Keratinocyte (primary cell): Measurements from ENCODE around the gene KLHL10. TPM values are rescaled to one million over a fixed set of nuclear protein-coding genes. Genes with fewer than 3 reads are reported as not detected.

Experiments
- DNase-seq: peaks from one replicate; pipeline ENCODE4 v3.0.0-alpha.2; 2011; ENCODE audit warnings: low read depth, missing footprints, low spot score
- FAIRE-seq: peaks from 2 replicates; lab custom pipeline; 2011; peaks lifted over from hg19 to GRCh38; lab: Jason Lieb, UNC
- H2AFZ ChIP-seq: 2 replicates; pipeline ENCODE4 v1.6.0; 2012; ENCODE audit warnings: low read length, control low read depth, inconsistent platforms; ENCODE audit not compliant: control insufficient read depth
- H3K27ac ChIP-seq: 2 replicates; pipeline ENCODE4 v1.5.1; 2011; ENCODE audit warnings: low read length; ENCODE audit not compliant: control insufficient read depth, insufficient read depth
- H3K27me3 ChIP-seq: 3 replicates; pipeline ENCODE4 v1.6.0; 2011; ENCODE audit warnings: low read length; ENCODE audit not compliant: control insufficient read depth, insufficient read depth; ENCODE audit errors: extremely low read depth
- H3K36me3 ChIP-seq, 2 experiments: 2 replicates in 1 of 2; 3 replicates in 1 of 2; pipeline ENCODE4 v1.5.1; 2011; ENCODE audit warnings: low read length in 2 of 2, mild to moderate bottlenecking in 1 of 2; ENCODE audit not compliant: control insufficient read depth in 2 of 2, insufficient read depth in 2 of 2; ENCODE audit errors: extremely low read depth in 1 of 2
- H3K4me1 ChIP-seq: 3 replicates; pipeline ENCODE4 v1.5.1; 2011; ENCODE audit warnings: low read length; ENCODE audit not compliant: control insufficient read depth, insufficient read depth; ENCODE audit errors: extremely low read depth
- H3K4me2 ChIP-seq: 3 replicates; pipeline ENCODE4 v1.6.0; 2011; ENCODE audit warnings: low read depth, low read length; ENCODE audit not compliant: control insufficient read depth, insufficient read depth; ENCODE audit errors: extremely low read depth
- H3K4me3 ChIP-seq, 3 experiments: fragments of 200-600 bp in 1 of 3; sonication (generic) in 1 of 3; 2 replicates in 2 of 3; 3 replicates in 1 of 3; pipeline ENCODE4 v1.5.1; 2011 to 2016; ENCODE audit warnings: low read length in 3 of 3, mild to moderate bottlenecking in 3 of 3, control low read depth in 2 of 3, inconsistent platforms in 1 of 3, low read depth in 1 of 3, mixed read lengths in 1 of 3, mixed run types in 1 of 3, moderate library complexity in 1 of 3; ENCODE audit not compliant: control insufficient read depth in 2 of 3, insufficient read depth in 2 of 3; ENCODE audit errors: extremely low read depth in 1 of 3
- H3K79me2 ChIP-seq: 2 replicates; pipeline ENCODE4 v1.6.0; 2012; ENCODE audit warnings: low read length; ENCODE audit not compliant: control insufficient read depth, insufficient read depth
- H3K9ac ChIP-seq: 3 replicates; pipeline ENCODE4 v1.6.0; 2011; ENCODE audit warnings: low read length; ENCODE audit not compliant: control insufficient read depth, insufficient read depth; ENCODE audit errors: extremely low read depth
- H3K9me1 ChIP-seq: 3 replicates; pipeline ENCODE4 v1.6.0; 2011; ENCODE audit warnings: low read length; ENCODE audit not compliant: control insufficient read depth, insufficient read depth; ENCODE audit errors: extremely low read depth
- H3K9me3 ChIP-seq: 2 replicates; pipeline ENCODE4 v1.5.1; 2012; ENCODE audit warnings: low read depth, low read length; ENCODE audit not compliant: control insufficient read depth
- H4K20me1 ChIP-seq: 3 replicates; pipeline ENCODE4 v1.6.0; 2011; ENCODE audit warnings: low read length; ENCODE audit not compliant: control insufficient read depth, insufficient read depth; ENCODE audit errors: extremely low read depth
- EZH2 ChIP-seq: IDR thresholded peaks from one replicate; pipeline ENCODE4 v1.6.1; 2012; ENCODE audit warnings: inconsistent platforms, mild to moderate bottlenecking, low read length, moderate library complexity
- dilution Hi-C: fragments of 300-500 bp; cut with MboI; formaldehyde crosslinking; loops from one replicate; pipeline ENCODE4 v1.7.0; 2020; ENCODE audit warnings: low sequenced_read_pairs; ENCODE audit not compliant: extremely low pct_ligation_motif_present
- polyA plus RNA-seq, 5 experiments: library from polyadenylated mRNA; depleted of rRNA in 3 of 5; stranded (reverse) in 3 of 5; stranded (forward) in 1 of 5; unstranded in 1 of 5; fragments of >200 nt; gene quantifications; 1 replicate in 1 of 5; 2 replicates in 3 of 5; 3 replicates in 1 of 5; pipeline versions ENCODE4 v1.2.1 to v1.2.3, GENCODE V29; 2011 to 2012; ENCODE audit warnings: missing spikeins in 2 of 5, low read depth in 1 of 5, low replicate concordance in 1 of 5
- TF ChIP-seq, protein P1 (sequence below), 3 experiments: IDR thresholded peaks in 1 of 3; conservative IDR thresholded peaks in 1 of 3; optimal IDR thresholded peaks in 1 of 3; 2 replicates in 2 of 3; 3 replicates in 1 of 3; pipeline versions ENCODE3 to v1.5.1; 2011; ENCODE audit warnings: low read length in 3 of 3, mild to moderate bottlenecking in 3 of 3, moderate library complexity in 2 of 3, control low read depth in 1 of 3, inconsistent platforms in 1 of 3; ENCODE audit not compliant: insufficient read depth in 2 of 3; ENCODE audit errors: extremely low read depth in 1 of 3

KLHL10 gene
- polyA plus RNA-seq, 1 donor (not counting 4 experiments of a cell fraction or from before 2014, with no cell fraction given), result 0.21 TPM

DNA sequence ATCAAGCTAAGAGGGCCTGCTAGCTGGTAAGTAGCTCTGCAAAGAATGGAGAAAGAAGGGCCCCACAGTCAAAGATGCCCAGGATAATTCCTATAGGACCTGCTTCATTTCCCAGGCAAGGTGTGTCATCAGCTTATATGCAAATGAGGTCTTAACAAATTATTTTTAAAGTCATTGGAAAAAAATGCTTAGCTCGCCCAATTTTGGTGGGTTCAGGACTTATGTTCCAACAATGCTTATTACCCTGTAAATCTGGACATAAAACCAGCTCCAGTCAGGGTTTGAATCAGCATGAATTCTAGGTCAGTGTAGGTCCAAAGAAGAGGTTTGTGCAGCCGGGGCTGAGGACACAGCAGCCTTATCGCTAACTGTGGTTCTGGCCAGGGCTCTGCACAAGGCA is 55.8 kb downstream of the KLHL10 start:
- Histone ChIP-seq H3K9me1 (no peaks in the 10 kb centered on the region), H4K20me1 (peaks cover 10% of the 10 kb centered on the region), H3K4me3 (no peak overlapping the region), H3K36me3 (peaks cover 68 to 78% of the 10 kb centered on the region in 2 experiments), H3K27me3 (no peaks in the 10 kb centered on the region), H3K4me2 (no peak overlapping the region), H3K9me3 (no peaks in the 10 kb centered on the region), H3K27ac (no peak overlapping the region), H3K4me1 (no peaks in the 10 kb centered on the region), H3K79me2 (peaks cover 15% of the 10 kb centered on the region), H2AFZ (no peak overlapping the region), H3K9ac (no peak overlapping the region)
- FAIRE-seq (no peak), DNase-seq (no peak)
- dilution Hi-C loops, result no loop called here
- no peak for TF ChIP-seq EZH2
- TF ChIP-seq, protein P1, sequence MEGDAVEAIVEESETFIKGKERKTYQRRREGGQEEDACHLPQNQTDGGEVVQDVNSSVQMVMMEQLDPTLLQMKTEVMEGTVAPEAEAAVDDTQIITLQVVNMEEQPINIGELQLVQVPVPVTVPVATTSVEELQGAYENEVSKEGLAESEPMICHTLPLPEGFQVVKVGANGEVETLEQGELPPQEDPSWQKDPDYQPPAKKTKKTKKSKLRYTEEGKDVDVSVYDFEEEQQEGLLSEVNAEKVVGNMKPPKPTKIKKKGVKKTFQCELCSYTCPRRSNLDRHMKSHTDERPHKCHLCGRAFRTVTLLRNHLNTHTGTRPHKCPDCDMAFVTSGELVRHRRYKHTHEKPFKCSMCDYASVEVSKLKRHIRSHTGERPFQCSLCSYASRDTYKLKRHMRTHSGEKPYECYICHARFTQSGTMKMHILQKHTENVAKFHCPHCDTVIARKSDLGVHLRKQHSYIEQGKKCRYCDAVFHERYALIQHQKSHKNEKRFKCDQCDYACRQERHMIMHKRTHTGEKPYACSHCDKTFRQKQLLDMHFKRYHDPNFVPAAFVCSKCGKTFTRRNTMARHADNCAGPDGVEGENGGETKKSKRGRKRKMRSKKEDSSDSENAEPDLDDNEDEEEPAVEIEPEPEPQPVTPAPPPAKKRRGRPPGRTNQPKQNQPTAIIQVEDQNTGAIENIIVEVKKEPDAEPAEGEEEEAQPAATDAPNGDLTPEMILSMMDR (optimal IDR thresholded peaks at IDR 0.05 in 1 of 3, IDR thresholded peaks at IDR 0.05 in 1 of 3, conservative IDR thresholded peaks at IDR 0.05 in 1 of 3; ENCODE audit: extremely low read depth in 1 of 3, insufficient read depth in 2 of 3, low read length in 3 of 3), result no peak

DNA sequence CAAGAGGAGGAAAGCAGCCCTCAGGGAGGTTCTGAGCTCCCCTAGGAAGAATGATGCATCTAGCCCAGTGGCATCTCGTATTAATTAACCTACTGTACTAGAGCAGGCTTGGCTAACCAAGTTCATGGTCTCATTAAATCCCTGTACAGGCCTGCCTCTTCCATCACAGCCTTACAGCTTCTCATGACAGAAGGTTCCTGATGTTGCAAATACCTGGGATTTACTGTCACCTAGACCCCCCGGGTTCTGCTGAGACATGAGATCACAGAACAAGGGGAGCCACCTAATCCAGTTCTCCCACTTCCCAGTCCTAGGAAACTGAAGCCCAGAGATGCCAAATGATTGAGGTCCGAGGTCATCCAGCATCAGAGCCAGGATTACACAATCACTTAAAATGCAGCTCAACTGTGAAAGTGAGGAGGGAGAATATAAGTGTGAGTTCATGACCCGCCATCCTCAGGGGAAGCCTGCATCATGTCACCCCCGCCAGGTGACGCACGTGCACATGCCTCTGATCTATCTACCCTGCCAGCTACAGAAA is 57.2 kb downstream of the KLHL10 start:
- no peak overlapping the region for H3K27ac ChIP-seq
- no peak overlapping the region for H2AFZ ChIP-seq
- no peak overlapping the region for H3K4me3 ChIP-seq
- TF ChIP-seq, protein P1 (optimal IDR thresholded peaks at IDR 0.05 in 1 of 3, IDR thresholded peaks at IDR 0.05 in 1 of 3, conservative IDR thresholded peaks at IDR 0.05 in 1 of 3; ENCODE audit: extremely low read depth in 1 of 3, insufficient read depth in 2 of 3, low read length in 3 of 3), result no peak
- no peak for TF ChIP-seq EZH2
- H3K4me1 ChIP-seq, result no peaks in the 10 kb centered on the region
- peaks cover 10% of the 10 kb centered on the region for H4K20me1 ChIP-seq
- H3K9me3 ChIP-seq, result no peaks in the 10 kb centered on the region
- FAIRE-seq (no peak), DNase-seq (no peak)
- peaks cover 71 to 72% of the 10 kb centered on the region in 2 experiments for H3K36me3 ChIP-seq
- no peaks in the 10 kb centered on the region for H3K9me1 ChIP-seq
- no peak overlapping the region for H3K4me2 ChIP-seq
- no peak overlapping the region for H3K9ac ChIP-seq
- dilution Hi-C loops, result no loop called here
- no peaks in the 10 kb centered on the region for H3K27me3 ChIP-seq
- H3K79me2 ChIP-seq, result peaks cover 13% of the 10 kb centered on the region
